DOHH2 (cell line): ENCODE measurements around the gene SOX12.

Experiments used
- CTCF ChIP-seq: fragments of 200-600 bp; sonication (generic); IDR thresholded peaks from one replicate; pipeline ENCODE4 v1.5.1; 2014; ENCODE audit warnings: antibody characterized with exemption, mild to moderate bottlenecking, low read depth, low read length; ENCODE audit not compliant: poor library complexity, severe bottlenecking
- EZH2phosphoT487 ChIP-seq: fragments of 200-600 bp; sonication (generic); IDR thresholded peaks from 2 replicates; pipeline ENCODE4 v1.6.1; 2017; ENCODE audit warnings: borderline replicate concordance, mild to moderate bottlenecking, antibody characterized with exemption, low read length, moderate library complexity, mixed read lengths

GRCh38 chr20:347640-348484 lies 22.5 kb downstream of the SOX12 start:
- TF ChIP-seq EZH2phosphoT487 (no peak), CTCF (no peak)
